SK-N-SH treated with all-trans-retinoic acid at 6 μM for 48 hours (cell line): ENCODE data around the gene RUBCNL.

Experiments used
- ATAC-seq: fragments of 200-7000 bp; cut with Tn5 transposase; 3 replicates; pipeline ENCODE4 v1.9.1; 2020; ENCODE audit warnings: mild to moderate bottlenecking, moderate library complexity
- ARNTL ChIP-seq: fragments of 450-650 bp; formaldehyde crosslinking; IDR thresholded peaks from 2 replicates; pipeline ENCODE4 v1.5.0; 2020; ENCODE audit warnings: low read depth, mild to moderate bottlenecking, moderate library complexity, borderline replicate concordance
- BACH2 ChIP-seq: fragments of 250-450 bp; sonication (Bioruptor Pico); IDR thresholded peaks from 2 replicates; pipeline ENCODE4 v1.9.0; 2021; ENCODE audit warnings: mild to moderate bottlenecking, borderline replicate concordance
- CSDC2 ChIP-seq: fragments of 250-450 bp; sonication (Bioruptor Pico); IDR thresholded peaks from 2 replicates; pipeline ENCODE4 v1.5.0; 2020; ENCODE audit warnings: mild to moderate bottlenecking, moderate library complexity
- ESRRG ChIP-seq: fragments of 250-450 bp; sonication (Bioruptor Pico); IDR thresholded peaks from 2 replicates; pipeline ENCODE4 v1.6.1; 2021; ENCODE audit warnings: mild to moderate bottlenecking
- GLIS3 ChIP-seq: fragments of 250-450 bp; sonication (Bioruptor Pico); IDR thresholded peaks from 2 replicates; pipeline ENCODE4 v1.5.0; 2020; ENCODE audit warnings: mild to moderate bottlenecking, moderate library complexity
- ISL1 ChIP-seq: fragments of 250-450 bp; sonication (Bioruptor Pico); IDR thresholded peaks from 2 replicates; pipeline ENCODE4 v2.1.2; 2022; ENCODE audit warnings: mild to moderate bottlenecking, moderate library complexity
- OSR1 ChIP-seq: fragments of 250-450 bp; sonication (Bioruptor Pico); IDR thresholded peaks from 2 replicates; pipeline ENCODE4 v1.8.0; 2022; ENCODE audit warnings: moderate library complexity, mild to moderate bottlenecking, inconsistent platforms
- PPARA ChIP-seq: fragments of 250-450 bp; sonication (Bioruptor Pico); IDR thresholded peaks from 2 replicates; pipeline ENCODE4 v1.5.0; 2020; ENCODE audit warnings: mild to moderate bottlenecking, borderline replicate concordance
- RARB ChIP-seq: fragments of 250-450 bp; sonication (Bioruptor Pico); IDR thresholded peaks from 2 replicates; pipeline ENCODE4 v1.8.0; 2021; ENCODE audit warnings: mild to moderate bottlenecking, moderate library complexity
- SNAI2 ChIP-seq: fragments of 250-450 bp; sonication (Bioruptor Pico); IDR thresholded peaks from 2 replicates; pipeline ENCODE4 v1.5.0; 2020; ENCODE audit warnings: mild to moderate bottlenecking, moderate library complexity
- TOX ChIP-seq: fragments of 250-450 bp; sonication (Bioruptor Pico); IDR thresholded peaks from 2 replicates; pipeline ENCODE4 v1.8.0; 2021; ENCODE audit warnings: mild to moderate bottlenecking, moderate library complexity, borderline replicate concordance
- ZC3H10 ChIP-seq: fragments of 250-450 bp; sonication (Bioruptor Pico); IDR thresholded peaks from 2 replicates; pipeline ENCODE4 v1.5.1; 2021; ENCODE audit warnings: mild to moderate bottlenecking, moderate library complexity
- ZFP3 ChIP-seq: fragments of 250-450 bp; sonication (Bioruptor Pico); IDR thresholded peaks from 2 replicates; pipeline ENCODE4 v1.5.0; 2020; ENCODE audit warnings: mild to moderate bottlenecking, moderate library complexity
- ZFP30 ChIP-seq: fragments of 450-650 bp; formaldehyde crosslinking; IDR thresholded peaks from 2 replicates; pipeline ENCODE4 v1.5.0; 2022; ENCODE audit warnings: mild to moderate bottlenecking, moderate library complexity
- ZNF565 ChIP-seq: fragments of 450-650 bp; formaldehyde crosslinking; conservative IDR thresholded peaks from 2 replicates; pipeline ENCODE4 v1.5.0; 2020; ENCODE audit warnings: low read depth, mild to moderate bottlenecking, moderate library complexity
- ZNF70 ChIP-seq: fragments of 450-650 bp; formaldehyde crosslinking; IDR thresholded peaks from 2 replicates; pipeline ENCODE4 v1.5.0; 2020; ENCODE audit warnings: mild to moderate bottlenecking, moderate library complexity
- ZNF8 ChIP-seq: fragments of 450-650 bp; formaldehyde crosslinking; IDR thresholded peaks from 2 replicates; pipeline ENCODE4 v1.5.0; 2020; ENCODE audit warnings: mild to moderate bottlenecking, moderate library complexity
- TF ChIP-seq, protein P1 (sequence below): fragments of 250-450 bp; sonication (Bioruptor Pico); IDR thresholded peaks from 2 replicates; pipeline ENCODE4 v1.5.0; 2020; ENCODE audit warnings: mild to moderate bottlenecking, moderate library complexity
- TF ChIP-seq, protein P2 (sequence below): fragments of 250-450 bp; sonication (Bioruptor Pico); IDR thresholded peaks from 2 replicates; pipeline ENCODE4 v1.5.1; 2020; ENCODE audit warnings: low read depth, mild to moderate bottlenecking, moderate library complexity
- TF ChIP-seq, protein P3 (sequence below): fragments of 250-450 bp; sonication (Bioruptor Pico); IDR thresholded peaks from 2 replicates; pipeline ENCODE4 v1.8.0; 2020; ENCODE audit warnings: mild to moderate bottlenecking, moderate library complexity, borderline replicate concordance
- TF ChIP-seq, protein P4 (sequence below): fragments of 250-450 bp; sonication (Bioruptor Pico); IDR thresholded peaks from 2 replicates; pipeline ENCODE4 v1.5.1; 2021; ENCODE audit warnings: mild to moderate bottlenecking, moderate library complexity
- TF ChIP-seq, protein P5 (sequence below): fragments of 250-450 bp; sonication (Bioruptor Pico); IDR thresholded peaks from 2 replicates; pipeline ENCODE4 v1.8.0; 2021; ENCODE audit warnings: low read depth, mild to moderate bottlenecking, moderate library complexity, borderline replicate concordance

The RUBCNL gene

DNA sequence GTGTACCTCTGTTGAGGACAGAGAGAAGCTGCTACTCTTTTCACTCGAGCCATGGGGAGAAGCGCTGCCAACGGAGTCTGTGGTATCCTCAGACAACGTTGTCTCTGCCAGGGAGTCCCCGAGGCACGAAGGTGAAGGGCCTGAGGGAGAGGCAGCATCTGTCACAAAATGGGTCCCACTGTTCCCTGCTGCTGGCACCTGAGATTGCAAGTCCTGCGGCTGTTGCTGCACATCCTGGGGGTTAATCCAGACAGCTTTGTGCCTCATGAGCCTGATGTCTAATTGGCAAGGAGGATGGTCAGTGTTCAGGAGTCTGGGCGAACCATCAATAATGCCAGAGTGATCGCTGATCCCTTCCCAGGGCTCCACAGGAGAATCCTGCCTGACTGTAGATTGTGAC, 15.0 kb downstream of the RUBCNL start:
- no peak for ATAC-seq
- no peak for TF ChIP-seq ZFP30
- TF ChIP-seq, protein P1, sequence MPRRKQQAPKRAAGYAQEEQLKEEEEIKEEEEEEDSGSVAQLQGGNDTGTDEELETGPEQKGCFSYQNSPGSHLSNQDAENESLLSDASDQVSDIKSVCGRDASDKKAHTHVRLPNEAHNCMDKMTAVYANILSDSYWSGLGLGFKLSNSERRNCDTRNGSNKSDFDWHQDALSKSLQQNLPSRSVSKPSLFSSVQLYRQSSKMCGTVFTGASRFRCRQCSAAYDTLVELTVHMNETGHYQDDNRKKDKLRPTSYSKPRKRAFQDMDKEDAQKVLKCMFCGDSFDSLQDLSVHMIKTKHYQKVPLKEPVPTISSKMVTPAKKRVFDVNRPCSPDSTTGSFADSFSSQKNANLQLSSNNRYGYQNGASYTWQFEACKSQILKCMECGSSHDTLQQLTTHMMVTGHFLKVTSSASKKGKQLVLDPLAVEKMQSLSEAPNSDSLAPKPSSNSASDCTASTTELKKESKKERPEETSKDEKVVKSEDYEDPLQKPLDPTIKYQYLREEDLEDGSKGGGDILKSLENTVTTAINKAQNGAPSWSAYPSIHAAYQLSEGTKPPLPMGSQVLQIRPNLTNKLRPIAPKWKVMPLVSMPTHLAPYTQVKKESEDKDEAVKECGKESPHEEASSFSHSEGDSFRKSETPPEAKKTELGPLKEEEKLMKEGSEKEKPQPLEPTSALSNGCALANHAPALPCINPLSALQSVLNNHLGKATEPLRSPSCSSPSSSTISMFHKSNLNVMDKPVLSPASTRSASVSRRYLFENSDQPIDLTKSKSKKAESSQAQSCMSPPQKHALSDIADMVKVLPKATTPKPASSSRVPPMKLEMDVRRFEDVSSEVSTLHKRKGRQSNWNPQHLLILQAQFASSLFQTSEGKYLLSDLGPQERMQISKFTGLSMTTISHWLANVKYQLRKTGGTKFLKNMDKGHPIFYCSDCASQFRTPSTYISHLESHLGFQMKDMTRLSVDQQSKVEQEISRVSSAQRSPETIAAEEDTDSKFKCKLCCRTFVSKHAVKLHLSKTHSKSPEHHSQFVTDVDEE (CRISPR knock-in tag) = no peak
- TF ChIP-seq GLIS3 = no peak
- TF ChIP-seq TOX (CRISPR knock-in tag) = no peak
- TF ChIP-seq, protein P2, sequence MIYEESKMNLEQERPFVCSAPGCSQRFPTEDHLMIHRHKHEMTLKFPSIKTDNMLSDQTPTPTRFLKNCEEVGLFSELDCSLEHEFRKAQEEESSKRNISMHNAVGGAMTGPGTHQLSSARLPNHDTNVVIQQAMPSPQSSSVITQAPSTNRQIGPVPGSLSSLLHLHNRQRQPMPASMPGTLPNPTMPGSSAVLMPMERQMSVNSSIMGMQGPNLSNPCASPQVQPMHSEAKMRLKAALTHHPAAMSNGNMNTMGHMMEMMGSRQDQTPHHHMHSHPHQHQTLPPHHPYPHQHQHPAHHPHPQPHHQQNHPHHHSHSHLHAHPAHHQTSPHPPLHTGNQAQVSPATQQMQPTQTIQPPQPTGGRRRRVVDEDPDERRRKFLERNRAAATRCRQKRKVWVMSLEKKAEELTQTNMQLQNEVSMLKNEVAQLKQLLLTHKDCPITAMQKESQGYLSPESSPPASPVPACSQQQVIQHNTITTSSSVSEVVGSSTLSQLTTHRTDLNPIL (CRISPR knock-in tag) = no peak
- no peak for TF ChIP-seq ESRRG (CRISPR knock-in tag)
- TF ChIP-seq CSDC2 = no peak
- TF ChIP-seq ZNF70 (CRISPR knock-in tag) = no peak
- no peak for TF ChIP-seq RARB
- TF ChIP-seq, protein P3, sequence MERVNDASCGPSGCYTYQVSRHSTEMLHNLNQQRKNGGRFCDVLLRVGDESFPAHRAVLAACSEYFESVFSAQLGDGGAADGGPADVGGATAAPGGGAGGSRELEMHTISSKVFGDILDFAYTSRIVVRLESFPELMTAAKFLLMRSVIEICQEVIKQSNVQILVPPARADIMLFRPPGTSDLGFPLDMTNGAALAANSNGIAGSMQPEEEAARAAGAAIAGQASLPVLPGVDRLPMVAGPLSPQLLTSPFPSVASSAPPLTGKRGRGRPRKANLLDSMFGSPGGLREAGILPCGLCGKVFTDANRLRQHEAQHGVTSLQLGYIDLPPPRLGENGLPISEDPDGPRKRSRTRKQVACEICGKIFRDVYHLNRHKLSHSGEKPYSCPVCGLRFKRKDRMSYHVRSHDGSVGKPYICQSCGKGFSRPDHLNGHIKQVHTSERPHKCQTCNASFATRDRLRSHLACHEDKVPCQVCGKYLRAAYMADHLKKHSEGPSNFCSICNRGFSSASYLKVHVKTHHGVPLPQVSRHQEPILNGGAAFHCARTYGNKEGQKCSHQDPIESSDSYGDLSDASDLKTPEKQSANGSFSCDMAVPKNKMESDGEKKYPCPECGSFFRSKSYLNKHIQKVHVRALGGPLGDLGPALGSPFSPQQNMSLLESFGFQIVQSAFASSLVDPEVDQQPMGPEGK (CRISPR knock-in tag) = no peak
- no peak for TF ChIP-seq PPARA (CRISPR knock-in tag)
- no peak for TF ChIP-seq ZFP3 (CRISPR knock-in tag)

DNA sequence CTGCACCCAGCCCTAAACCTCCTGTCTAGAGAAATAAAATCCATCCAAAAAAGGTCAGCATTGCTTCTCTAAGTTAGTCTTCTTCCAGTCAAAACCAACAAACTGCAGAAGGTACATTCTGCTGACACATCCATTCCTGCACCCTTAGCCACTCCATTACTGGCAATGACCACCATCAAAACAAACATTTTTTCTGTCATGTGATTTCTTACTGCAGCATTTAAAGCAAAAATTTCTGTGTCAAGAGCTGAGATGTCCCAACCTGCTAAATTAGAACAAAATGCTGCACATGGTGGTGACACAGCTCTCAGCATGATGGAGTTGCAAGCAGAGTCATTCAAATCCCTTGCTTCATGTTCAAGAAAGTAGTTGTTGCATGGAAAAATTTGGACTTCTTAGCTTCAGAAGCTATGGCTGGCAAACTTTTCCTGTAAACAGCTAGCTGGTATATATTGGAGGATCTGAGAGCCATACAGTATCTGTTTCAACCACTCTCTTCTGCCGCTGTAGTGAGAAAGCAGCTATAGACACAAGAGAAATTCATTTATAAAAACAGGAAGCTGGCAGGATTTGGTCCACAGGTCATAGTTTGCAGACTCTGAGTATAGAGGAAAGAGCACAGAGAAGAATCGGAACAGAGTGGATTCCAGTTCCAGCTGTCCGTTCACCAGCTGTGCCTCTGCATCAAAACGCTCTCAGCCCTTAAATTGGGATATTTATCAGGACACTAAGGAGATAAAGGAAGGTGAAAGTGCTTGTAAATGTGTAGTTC, 17.4 kb downstream of the RUBCNL start:
- TF ChIP-seq, protein P4, sequence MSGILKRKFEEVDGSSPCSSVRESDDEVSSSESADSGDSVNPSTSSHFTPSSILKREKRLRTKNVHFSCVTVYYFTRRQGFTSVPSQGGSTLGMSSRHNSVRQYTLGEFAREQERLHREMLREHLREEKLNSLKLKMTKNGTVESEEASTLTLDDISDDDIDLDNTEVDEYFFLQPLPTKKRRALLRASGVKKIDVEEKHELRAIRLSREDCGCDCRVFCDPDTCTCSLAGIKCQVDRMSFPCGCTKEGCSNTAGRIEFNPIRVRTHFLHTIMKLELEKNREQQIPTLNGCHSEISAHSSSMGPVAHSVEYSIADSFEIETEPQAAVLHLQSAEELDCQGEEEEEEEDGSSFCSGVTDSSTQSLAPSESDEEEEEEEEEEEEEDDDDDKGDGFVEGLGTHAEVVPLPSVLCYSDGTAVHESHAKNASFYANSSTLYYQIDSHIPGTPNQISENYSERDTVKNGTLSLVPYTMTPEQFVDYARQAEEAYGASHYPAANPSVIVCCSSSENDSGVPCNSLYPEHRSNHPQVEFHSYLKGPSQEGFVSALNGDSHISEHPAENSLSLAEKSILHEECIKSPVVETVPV = no peak
- TF ChIP-seq ZNF565 (CRISPR knock-in tag) = no peak
- no peak for TF ChIP-seq PPARA (CRISPR knock-in tag)
- no peak for TF ChIP-seq ZC3H10
- no peak for TF ChIP-seq BACH2 (CRISPR knock-in tag)
- no peak for TF ChIP-seq CSDC2
- no peak for TF ChIP-seq RARB
- no peak for TF ChIP-seq ZNF8 (CRISPR knock-in tag)
- TF ChIP-seq ESRRG (CRISPR knock-in tag) = no peak
- TF ChIP-seq, protein P5, sequence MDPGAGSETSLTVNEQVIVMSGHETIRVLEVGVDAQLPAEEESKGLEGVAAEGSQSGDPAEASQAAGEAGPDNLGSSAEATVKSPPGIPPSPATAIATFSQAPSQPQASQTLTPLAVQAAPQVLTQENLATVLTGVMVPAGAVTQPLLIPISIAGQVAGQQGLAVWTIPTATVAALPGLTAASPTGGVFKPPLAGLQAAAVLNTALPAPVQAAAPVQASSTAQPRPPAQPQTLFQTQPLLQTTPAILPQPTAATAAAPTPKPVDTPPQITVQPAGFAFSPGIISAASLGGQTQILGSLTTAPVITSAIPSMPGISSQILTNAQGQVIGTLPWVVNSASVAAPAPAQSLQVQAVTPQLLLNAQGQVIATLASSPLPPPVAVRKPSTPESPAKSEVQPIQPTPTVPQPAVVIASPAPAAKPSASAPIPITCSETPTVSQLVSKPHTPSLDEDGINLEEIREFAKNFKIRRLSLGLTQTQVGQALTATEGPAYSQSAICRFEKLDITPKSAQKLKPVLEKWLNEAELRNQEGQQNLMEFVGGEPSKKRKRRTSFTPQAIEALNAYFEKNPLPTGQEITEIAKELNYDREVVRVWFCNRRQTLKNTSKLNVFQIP (CRISPR knock-in tag) = no peak
- TF ChIP-seq OSR1 (CRISPR knock-in tag) = no peak
- TF ChIP-seq ZFP3 (CRISPR knock-in tag) = no peak
- no peak for ATAC-seq

DNA sequence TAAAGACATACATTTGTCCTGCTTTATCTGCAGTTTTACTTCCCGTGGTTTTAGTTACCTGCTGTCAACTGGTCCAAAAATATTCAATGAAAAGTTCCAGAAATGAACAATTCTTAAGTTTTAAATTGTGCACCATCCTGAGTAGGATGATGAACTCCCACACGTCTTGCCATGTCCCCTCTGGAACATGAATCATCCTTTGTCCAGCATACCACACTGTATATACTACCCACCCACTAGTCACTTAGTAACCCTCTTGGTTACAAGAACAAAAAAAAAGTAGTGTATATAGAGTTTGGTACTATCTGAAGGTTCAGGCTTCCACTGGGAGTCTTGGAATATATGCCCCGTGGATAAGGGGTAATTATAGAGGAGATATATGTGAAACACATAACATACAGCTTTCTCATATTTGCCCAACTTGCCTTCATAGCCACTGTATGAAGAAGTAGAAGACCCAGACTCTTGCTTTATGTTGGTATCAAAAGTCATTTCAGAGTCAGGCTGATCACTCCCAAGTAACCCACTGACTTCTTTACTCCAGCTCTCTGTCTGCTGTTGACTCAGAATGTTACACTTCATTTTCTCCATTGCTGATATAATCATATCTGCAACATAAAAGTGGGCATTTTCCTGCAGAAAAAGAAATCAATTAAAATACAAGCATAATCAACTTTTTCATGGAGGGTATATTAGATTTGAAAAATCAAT, 19.3 kb downstream of the RUBCNL start:
- ATAC-seq = no peak
- TF ChIP-seq GLIS3 (no peak), OSR1 (CRISPR knock-in tag) (no peak), ZNF8 (CRISPR knock-in tag) (no peak), ARNTL (CRISPR knock-in tag) (no peak), ISL1 (CRISPR knock-in tag) (no peak), CSDC2 (no peak), BACH2 (CRISPR knock-in tag) (no peak), ZFP3 (CRISPR knock-in tag) (no peak), SNAI2 (no peak), ZC3H10 (no peak), RARB (no peak), ZNF565 (CRISPR knock-in tag) (no peak), TOX (CRISPR knock-in tag) (no peak), ZNF70 (CRISPR knock-in tag) (no peak), ZFP30 (no peak)
- TF ChIP-seq, protein P4 = no peak
